Pancreas (tissue), 10 donors: ENCODE data around the gene DDR1. TPM values are rescaled to one million over a fixed set of nuclear protein-coding genes. Genes with fewer than 3 reads are reported as not detected.

ENCODE experiments used
- ATAC-seq, 4 donors: fragments of 200-7000 bp; cut with Tn5 transposase; one replicate each; pipeline versions ENCODE4 v1.8.0 to v1.9.1; 2020; ENCODE audit warnings: mild to moderate bottlenecking in 4 of 4, moderate library complexity in 4 of 4
- DNase-seq, 6 donors: peaks; one replicate each; pipeline ENCODE4 v3.0.0-alpha.2; 2020
- FAIRE-seq: peaks from 2 replicates; lab custom pipeline; 2012; peaks lifted over from hg19 to GRCh38; lab: Jason Lieb, UNC
- H3K27ac ChIP-seq, 4 donors: fragments of 200-600 bp; sonication (generic); 1 replicate in 3 of 4; 2 replicates in 1 of 4; pipeline versions ENCODE4 v1.5.0 to v1.8.0; 2020
- H3K27me3 ChIP-seq, 4 donors: fragments of 200-600 bp; one replicate each; pipeline ENCODE4 v1.8.0; 2021
- H3K36me3 ChIP-seq, 3 donors: fragments of 200-600 bp; sonication (generic) in 1 of 3; one replicate each; pipeline versions ENCODE4 v1.5.0 to v1.8.0; 2020 to 2021
- H3K4me1 ChIP-seq, 3 donors: fragments of 200-600 bp; one replicate each; pipeline ENCODE4 v1.8.0; 2021
- H3K4me3 ChIP-seq, 4 donors: fragments of 200-600 bp; sonication (generic) in 2 of 4; one replicate each; pipeline versions ENCODE4 v1.5.0 to v1.8.0; 2020 to 2021
- H3K9me3 ChIP-seq, 4 donors: fragments of 200-600 bp; one replicate each; pipeline ENCODE4 v1.8.0; 2021
- CTCF ChIP-seq, 4 donors: fragments of 200-600 bp; sonication (generic) in 3 of 4; IDR thresholded peaks; one replicate each; pipeline versions ENCODE4 v1.5.0 to v1.8.0; 2021; ENCODE audit warnings: antibody characterized with exemption in 4 of 4
- WGBS, 2 donors: extraction: QIAGEN DNeasy Blood & Tissue Kit; methylation state at CpG; one replicate each; pipeline ENCODE4 v1.1.7; 2013; 5-methylcytosine and 5-hydroxymethylcytosine counted together
- intact Hi-C, 3 donors: fragments of 100-400 bp; cut with DNase I; formaldehyde crosslinking; loops; one replicate each; pipeline versions ENCODE4 v1.11.1 to v1.14.2; 2022
- polyA plus RNA-seq, 2 donors: library from polyadenylated mRNA; stranded (reverse); fragments of 200-250 nt; gene quantifications; one replicate each; pipeline ENCODE4 v1.2.3, GENCODE V29; 2013
- total RNA-seq, 6 donors: library from RNA; stranded (reverse); fragmentation: NEBNext Ultra II Directional in 4 of 6; extraction: Animal tissue kit (Norgen Biotek cat#: 25700) in 4 of 6; gene quantifications; one replicate each; pipeline versions ENCODE4 v1.2.1 to v1.2.4, GENCODE V29; 2021 to 2023
- donor health status: healthy with polysubstance abuse.
- donor health status: DM: no; HTN: no; CAD: no; lungs with moderate emphysema.
- donor health status: DM: no; HTN: no; CAD: no.
- donor health status: control.
- donor health status: control.
- donor health status: Bipolar disorder and iron deficiency.
- donor health status: DM: yes; HTN: yes; CAD: no.
- donor health status: DM: no; HTN: no; CAD: no.
- donor health status: DM: no; HTN: no; CAD: no.
- donor health status: DM: yes; HTN: yes; CAD: no.

The DDR1 gene
- total and polyA plus RNA-seq, 8 donors = 92.7 to 160 (median 118) TPM

GRCh38 chr6:30843611-30843998 is 40.7 kb upstream of the DDR1 start:
- TF ChIP-seq CTCF (IDR thresholded peaks at IDR 0.05) = no peak
- peaks cover 0 to 10% (median 0%) of the 10 kb centered on the region in 3 donors for H3K4me1 ChIP-seq
- H3K4me3 ChIP-seq = no peak overlapping the region
- H3K27me3 ChIP-seq = no peaks in the 10 kb centered on the region
- intact Hi-C loops = no loop called here
- no peak for FAIRE-seq
- WGBS, 2 donors = 83% methylated on average over 3 of the region's 3 CpGs
- no peaks in the 10 kb centered on the region for H3K9me3 ChIP-seq
- ATAC-seq = no peak
- H3K36me3 ChIP-seq = no peaks in the 10 kb centered on the region
- no peak overlapping the region for H3K27ac ChIP-seq
- DNase-seq = peak in 1 of 6 donors; percentile 13

GRCh38 chr6:30844118-30844535 is 40.2 kb upstream of the DDR1 start:
- peak; percentile 35 to 62 (median 46) for ATAC-seq
- Histone ChIP-seq H3K4me3 (no peak overlapping the region), H3K27ac (no peak overlapping the region), H3K27me3 (no peaks in the 10 kb centered on the region), H3K4me1 (peaks cover 0 to 10% (median 0%) of the 10 kb centered on the region in 3 donors), H3K36me3 (no peaks in the 10 kb centered on the region), H3K9me3 (no peaks in the 10 kb centered on the region)
- DNase-seq = peak in 1 of 6 donors; percentile 12
- WGBS, 2 donors = 63 to 79% methylated on average over 3 of the region's 3 CpGs
- intact Hi-C loops = no loop called here
- FAIRE-seq = no peak
- TF ChIP-seq CTCF (IDR thresholded peaks at IDR 0.05) = no peak

- peaks cover 0 to 10% (median 0%) of the 10 kb centered on the region in 3 donors for H3K4me1 ChIP-seq
- intact Hi-C loops = no loop called here
- H3K27me3 ChIP-seq = no peaks in the 10 kb centered on the region
- no peaks in the 10 kb centered on the region for H3K9me3 ChIP-seq
- FAIRE-seq (no peak), DNase-seq (peak in 1 of 6 donors; percentile 19), ATAC-seq (no peak)
- no peak overlapping the region for H3K27ac ChIP-seq
- TF ChIP-seq CTCF (IDR thresholded peaks at IDR 0.05) = no peak
- H3K36me3 ChIP-seq = no peaks in the 10 kb centered on the region
- H3K4me3 ChIP-seq = no peak overlapping the region
- WGBS, 2 donors = 79 to 81% methylated on average over 8 of the region's 8 CpGs
These were observed 39.1 kb upstream of the DDR1 start for GRCh38 chr6:30845183-30845582.

- no peaks in the 10 kb centered on the region for H3K9me3 ChIP-seq
- no peak overlapping the region for H3K27ac ChIP-seq
- peaks cover 0 to 4% (median 0%) of the 10 kb centered on the region in 3 donors for H3K4me1 ChIP-seq
- H3K4me3 ChIP-seq = no peak overlapping the region
- H3K36me3 ChIP-seq = no peaks in the 10 kb centered on the region
- ATAC-seq (no peak), DNase-seq (peak in 1 of 6 donors; percentile 12), FAIRE-seq (no peak)
- H3K27me3 ChIP-seq = no peaks in the 10 kb centered on the region
- 67 to 74% methylated on average over 11 of the region's 11 CpGs for WGBS, 2 donors
- intact Hi-C loops = no loop called here
- no peak for TF ChIP-seq CTCF (IDR thresholded peaks at IDR 0.05)
These were observed 36.8 kb upstream of the DDR1 start for GRCh38 chr6:30847421-30847970.

- H3K27ac ChIP-seq = no peak overlapping the region
- no peak for DNase-seq
- H3K36me3 ChIP-seq = no peaks in the 10 kb centered on the region
- H3K9me3 ChIP-seq = no peaks in the 10 kb centered on the region
- 68 to 72% methylated on average over 9 of the region's 9 CpGs for WGBS, 2 donors
- no peak for FAIRE-seq
- no peaks in the 10 kb centered on the region for H3K4me1 ChIP-seq
- intact Hi-C loops = no loop called here
- no peak for TF ChIP-seq CTCF (IDR thresholded peaks at IDR 0.05)
- ATAC-seq = no peak
- H3K4me3 ChIP-seq = no peak overlapping the region
- no peaks in the 10 kb centered on the region for H3K27me3 ChIP-seq
These were observed 36.3 kb upstream of the DDR1 start for GRCh38 chr6:30847971-30848436.
